ENCODE measurements around the gene FAM20C.

The FAM20C gene

DNA sequence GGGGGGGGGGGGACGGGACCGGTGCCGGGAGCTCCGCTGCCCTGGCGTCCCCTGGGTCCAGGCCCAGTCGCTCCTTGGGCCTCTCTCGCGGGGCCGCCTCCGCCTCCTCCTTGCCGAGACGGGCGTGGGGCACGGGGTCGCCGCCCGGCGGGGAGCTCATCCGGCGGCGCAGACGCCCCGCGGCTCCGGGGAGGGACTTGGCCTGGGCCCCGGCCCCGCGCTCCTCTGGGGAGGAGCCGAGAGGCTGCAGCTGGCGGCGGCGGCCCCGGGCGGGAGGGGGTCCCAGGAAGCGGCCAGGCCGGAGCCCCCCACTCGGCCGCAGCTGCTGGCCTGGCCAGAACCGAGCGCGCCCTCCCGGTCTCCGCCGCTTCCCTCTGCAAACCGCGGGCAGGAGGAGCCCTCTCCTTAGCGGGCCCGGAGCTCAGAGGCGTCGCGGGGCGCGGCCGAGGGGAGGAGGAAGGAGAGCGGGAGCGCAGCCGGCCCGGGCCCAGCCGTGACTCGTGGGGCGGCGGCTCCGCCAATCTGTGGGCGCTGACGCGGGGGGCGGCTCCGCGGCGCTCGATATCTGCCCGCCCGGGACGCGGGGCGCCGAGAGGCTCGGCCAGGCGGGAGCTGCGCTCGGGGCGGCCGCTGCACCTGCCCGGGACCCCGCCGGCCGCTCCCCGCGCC, at the start of gene FAM20C:
Gene FAM20C (plus strand): TSS at position 591 of the 669 bp plus-strand sequence. CDS start 629 bp downstream, outside the sequence.
- DNase-seq = peak; percentile 70

DNA sequence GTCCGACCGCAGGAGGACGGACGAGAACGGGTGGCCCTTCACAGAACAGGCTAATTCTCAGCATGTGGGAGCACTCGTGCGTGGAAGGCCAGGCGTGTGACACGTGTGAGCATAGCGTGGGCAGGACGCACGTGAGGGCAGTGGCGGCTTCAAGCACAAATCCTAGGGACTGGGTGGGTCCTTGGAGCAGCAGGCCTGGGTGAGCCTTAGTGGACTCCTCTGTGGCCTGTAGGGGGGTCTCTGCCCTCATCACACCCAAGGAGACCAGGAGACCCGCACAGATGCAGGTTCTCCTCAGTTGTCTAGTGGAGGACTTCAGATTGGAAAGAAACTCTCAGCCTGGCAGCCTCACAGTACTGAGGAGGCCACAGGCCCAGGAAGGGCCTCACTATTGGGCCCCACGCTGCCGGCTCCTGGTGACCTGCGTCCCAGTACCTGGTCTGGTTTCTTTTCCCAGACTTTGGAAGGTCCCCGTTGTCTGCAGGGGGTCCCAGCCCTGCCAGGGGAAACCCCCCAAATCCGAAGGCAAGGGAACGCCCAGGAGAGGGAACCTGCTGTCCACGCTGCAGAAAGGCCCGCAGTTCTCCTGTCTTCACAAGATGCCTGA, 49.1 kb upstream of the FAM20C start:
- DNase-seq = no peak

DNA sequence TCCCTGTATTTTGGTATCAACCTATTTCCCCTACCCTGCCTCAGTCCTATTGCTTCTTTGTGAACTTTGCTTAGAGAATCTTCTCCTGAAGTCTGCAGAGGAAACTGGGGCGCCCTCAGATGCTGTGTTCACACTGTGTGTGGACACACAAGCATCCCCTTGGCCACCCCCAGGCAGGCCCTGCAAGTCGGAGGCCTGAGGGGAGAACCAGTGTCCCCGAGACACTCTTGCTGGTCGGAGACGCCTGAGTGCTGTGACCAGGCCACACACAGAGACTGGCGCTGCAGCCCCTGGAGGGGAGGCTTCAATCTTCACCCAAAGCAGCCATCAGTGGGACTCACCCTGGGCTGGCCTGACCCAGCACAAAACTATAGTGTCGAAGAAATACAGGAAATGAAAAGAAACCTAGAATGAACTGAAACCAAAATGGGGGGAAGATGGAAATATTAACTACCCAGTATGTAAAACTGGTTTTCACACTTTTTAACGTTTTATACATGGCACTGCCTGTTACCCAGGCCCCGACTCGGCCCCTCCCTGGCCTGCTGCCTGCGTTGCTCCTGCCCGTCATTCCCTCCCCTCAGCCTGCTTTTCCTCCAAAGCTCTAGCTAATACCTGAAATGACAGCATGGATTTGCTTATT, 48.4 kb upstream of the FAM20C start:
- DNase-seq = no peak

DNA sequence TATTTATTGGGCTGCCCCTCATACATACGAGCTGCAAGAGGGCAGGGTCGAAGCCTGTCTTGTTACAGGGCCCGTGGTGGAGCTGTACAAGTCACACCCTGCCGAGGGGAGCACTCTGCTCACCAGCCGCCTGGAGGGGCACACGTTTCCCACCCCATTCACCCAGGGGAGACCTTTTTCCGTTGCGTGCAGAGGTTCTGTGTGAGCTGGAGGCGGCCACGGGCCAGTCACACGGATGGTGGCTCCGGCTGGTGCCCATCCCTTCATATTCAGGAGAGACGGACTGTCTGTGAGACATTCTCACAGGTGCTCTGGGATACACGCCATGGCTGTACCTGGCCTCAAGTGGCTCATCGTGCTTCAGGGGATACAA, 47.9 kb upstream of the FAM20C start:
- DNase-seq = no peak

DNA sequence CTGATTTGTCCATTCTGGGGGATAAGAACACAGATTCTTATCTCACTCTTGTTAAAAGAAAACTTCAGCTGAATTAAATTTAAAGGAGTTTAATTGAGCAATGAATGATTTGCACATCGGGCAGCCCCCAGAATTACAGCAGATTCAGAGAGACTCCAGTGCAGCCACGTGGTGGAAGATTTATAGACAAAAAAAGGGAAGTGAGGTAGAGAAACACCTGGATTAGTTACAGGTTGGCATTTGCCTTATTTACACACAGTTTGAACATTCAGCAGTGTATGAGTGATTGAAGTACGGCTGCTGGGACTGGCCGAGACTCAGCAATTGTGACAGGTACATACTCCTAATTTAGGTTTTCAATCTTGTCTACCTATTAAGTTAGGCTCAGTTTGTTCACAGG, 46.5 kb upstream of the FAM20C start:
- no peak for DNase-seq

DNA sequence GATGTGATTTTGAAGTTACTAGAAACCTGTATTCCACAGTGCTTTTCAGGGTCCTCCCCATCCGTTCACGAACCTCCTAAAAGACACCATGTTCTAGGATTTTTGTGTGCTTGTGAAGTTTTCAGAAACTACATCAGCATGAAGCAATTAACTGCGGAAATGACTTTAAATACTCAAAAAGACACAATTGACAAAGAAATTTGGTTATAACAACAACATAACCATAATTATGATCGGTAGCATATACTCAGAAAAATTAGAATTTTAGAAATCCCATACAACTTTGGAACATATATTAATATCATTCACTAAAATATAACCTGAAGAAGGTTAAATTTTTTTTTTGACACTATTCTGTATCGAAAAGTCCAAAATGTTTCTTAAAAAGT, 43.8 kb upstream of the FAM20C start:
- no peak for DNase-seq

DNA sequence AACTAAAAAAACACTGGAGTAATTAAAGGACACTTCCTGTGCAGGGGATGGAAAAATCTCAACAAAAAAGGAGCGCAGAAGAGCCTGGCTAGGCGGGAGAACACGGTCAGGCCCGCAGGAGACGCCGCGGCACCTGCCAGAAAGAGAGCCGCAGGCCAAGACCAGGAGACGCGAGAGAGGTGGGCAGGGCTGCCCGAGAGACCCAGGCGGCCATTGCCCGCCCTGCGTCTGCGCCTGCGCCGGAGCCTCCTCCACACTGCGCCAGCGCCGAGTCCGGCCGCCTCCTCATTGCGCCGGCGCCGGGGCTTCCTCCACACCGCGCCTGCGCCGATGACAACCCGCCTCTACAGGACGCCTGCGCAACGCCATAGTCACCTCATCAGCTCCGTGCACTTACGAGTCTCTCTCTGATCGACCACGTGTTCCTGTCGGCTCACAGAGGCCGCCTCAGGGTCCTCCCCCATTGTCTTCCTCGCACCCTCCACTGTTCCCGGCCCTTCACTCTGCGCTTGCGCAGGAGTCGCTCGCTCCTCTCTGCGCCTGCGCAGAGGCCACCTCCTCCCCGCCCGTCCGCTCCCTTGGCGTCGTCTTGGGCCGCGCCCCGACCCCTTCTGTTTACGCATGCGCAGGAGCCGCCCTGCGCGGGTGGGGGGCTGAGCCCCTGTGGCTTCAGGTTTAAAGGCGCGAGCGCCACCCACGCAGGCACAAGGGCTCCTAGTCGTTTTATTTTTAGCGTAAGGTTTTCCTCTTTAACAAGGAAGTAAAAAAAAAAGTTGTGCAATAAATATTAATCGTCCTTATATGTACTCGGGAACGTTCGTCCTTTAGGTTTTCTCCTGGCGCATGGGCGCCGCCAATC, 43.2 kb upstream of the FAM20C start:
- DNase-seq = peak; percentile 98

DNA sequence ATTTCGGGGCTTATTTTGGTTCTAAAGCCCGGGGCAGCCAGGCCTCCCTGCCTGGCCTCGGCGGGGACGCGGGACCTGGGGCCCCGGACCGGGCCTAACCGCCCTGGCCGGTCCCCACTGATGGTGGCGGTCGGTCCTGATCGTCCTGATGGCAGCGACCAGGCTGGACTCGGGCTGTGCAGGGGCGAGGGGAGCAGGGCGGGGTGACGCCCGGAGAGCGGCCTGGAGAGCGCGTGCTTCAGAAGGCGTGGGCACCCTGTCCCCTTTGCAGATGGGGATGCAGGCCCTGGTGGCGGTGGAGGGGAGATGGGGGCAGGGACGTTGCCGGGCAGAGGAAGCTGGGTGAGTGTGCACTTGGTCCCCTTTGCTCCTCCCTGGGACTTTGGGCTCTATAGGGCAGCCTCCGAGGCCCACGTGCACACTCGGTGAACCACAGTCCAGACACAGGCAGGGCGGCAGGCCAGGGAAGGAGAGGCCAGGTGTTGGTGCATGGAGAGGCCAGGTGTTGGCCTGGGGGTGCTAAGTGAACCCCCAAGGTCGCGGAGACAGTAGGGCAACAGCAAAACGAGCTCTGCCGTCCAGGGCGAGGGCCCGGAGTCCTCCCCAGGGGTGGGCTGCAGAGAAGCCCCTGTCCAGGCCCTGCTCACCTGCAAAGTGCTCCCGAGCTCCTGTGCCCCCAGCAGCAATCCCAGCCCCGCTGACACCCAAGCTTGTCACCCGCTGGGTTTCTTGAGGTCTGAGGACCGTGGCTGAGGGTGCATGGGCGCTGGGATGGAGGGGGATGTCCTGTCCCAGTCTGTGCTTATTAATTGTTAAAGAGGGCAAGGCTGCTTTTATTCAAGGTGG, 42.4 kb upstream of the FAM20C start:
- DNase-seq = no peak

DNA sequence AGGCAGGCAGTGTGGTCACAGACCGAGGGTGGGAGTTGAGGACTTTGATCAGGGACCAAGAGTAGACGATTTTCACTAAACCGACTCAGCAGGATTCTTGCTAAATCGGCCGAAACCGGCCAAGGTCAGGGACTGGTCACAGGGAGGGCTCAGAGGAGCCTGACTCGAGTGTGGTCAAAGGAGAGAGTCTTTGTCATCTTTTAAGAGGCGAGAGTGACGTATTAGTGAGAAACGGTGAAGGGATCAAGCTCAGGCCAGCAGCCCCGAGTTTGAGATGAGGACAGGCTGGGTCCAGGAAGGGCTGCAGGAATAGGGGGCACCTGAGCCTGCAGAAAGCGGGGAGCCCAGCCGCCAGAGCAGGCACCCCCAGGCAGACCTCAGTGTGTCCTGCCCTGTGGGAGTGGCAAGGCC, 41.6 kb upstream of the FAM20C start:
- no peak for DNase-seq

DNA sequence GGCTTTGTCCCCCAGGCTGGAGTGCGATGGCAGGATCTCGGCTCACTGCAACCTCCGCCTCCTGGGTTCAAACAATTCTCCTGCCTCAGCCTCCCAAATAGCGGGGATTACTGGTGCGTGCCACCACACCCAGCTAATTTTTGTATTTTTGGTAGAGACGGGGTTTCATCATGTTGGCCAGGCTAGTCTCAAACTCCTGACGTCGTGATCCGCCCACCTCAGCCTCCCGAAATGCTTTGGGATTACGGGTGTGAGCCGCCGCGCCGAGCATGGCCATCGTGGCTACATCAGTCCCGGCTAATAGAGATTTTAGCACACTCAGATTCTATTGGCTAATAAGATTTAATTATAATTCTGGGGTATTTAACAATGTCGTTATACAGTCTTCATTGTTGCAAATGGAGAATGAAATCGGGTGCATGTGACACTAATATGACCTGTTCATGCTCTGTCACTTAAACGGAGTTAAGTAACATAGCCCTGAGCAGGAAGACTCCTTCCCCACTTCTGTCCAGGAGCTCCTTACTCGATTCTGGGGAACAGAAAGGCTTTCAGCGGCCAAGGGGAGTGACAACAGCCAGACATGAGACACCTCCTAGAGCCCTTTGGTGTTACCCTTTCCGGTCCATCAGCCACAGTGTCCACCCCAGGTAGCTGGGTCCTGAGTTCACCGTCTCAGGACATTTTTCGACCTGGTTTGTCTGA, 40.9 kb upstream of the FAM20C start:
- no peak for DNase-seq

DNA sequence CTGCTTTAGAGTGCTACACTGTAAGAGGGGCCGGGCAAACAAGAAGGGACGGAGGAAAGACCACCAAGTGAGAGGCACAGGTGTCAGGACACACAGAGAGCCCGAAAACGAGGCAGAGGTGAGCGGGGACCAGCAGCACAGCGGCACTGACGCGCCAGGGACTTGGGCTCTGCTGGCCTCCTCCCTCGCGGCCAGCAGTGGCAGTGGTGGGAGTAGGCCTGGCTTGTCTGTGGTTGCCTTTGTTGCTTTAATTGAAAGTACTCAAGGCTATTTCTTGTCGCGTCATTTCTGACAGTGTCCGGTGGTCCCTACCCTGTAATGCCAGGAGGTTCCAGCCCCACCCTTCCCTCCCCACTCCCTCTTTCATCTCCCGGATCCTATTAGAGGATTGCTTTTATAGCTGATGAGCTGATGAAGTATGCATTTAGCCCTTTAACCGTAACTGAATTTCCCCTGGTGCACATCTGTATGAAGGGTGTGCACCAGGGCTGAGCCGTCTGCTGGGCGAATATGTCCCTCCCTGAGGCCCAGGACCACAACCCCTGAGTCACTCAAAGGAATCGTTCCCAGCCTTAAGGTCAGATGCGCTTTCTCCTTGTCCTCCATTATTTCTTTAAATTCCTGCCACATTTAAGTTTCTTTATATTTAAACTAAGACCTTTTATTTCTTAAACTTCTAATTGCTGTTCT, 39.5 kb upstream of the FAM20C start:
- DNase-seq = no peak

DNA sequence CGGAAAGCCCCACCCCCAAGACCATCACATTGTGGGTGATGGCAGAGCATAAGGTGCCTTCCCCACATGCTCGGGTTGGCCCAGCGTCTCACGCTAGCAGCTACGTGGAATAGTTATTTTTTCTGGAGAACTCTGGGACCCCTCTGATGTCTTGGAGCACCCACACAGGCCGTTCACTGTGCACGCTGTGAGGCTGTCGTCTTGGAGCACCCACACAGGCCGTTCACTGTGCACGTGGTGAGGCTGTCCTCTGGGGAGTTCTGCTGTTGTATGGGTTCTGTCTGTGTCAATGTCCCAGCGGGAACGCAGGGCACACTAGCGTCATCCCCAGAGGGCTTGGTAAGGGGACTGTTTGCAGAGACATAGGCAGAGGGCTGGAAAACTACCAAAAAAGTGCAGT, 38.8 kb upstream of the FAM20C start:
- no peak for DNase-seq

DNA sequence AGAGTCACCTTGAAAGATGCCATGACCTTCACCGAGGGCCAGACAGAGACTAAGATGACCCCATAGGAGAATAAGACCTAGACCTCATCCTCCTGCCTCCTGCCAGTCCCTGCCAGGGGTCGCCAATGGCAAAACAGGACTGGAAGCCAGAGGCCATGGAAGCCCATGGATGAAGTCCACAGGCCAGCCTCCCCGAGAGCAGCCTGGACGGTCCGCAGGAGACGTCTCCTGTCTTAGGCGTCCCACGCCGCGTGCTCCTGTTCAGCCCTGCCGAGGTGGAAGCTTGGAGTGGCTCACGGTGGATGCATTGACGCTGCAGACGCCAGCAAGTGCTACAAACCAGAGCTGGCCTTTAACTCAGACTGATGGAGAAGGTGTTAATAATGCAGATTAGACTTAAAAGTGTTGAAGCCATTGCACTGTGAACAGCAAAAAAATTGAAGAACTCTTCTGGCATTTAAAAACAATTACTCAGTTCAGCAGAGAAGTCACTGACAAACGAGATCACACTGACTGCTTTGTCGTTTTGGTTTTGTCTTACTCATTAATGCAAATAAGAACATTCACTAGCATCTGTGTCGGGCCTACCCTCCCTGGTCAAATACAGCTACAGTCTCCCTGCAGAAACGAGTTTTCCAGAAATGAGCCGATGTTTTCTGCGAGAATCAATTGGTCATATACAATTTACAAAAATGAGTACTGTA, 38.1 kb upstream of the FAM20C start:
- DNase-seq = no peak

DNA sequence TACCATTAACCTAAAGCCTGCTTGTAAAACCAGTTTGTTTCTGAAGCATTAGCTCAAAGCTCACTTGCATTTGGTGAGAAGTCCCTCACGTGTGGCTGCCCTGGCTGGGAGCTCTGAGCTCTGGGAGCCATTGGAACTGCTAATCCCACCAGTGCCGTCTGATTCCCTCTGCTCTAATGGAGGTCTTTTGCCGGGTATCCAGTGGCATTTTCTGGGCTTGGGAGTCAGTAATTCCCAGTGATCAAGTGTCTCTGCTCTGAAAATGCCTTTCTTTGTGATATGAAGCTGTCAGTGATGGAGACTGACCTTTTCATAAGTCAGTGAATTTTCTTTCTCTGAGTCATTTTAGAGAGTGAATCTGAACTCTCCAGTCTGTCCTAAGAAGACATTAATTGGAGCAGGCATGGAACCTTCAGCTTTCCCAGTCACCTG, 36.9 kb upstream of the FAM20C start:
- DNase-seq = no peak

DNA sequence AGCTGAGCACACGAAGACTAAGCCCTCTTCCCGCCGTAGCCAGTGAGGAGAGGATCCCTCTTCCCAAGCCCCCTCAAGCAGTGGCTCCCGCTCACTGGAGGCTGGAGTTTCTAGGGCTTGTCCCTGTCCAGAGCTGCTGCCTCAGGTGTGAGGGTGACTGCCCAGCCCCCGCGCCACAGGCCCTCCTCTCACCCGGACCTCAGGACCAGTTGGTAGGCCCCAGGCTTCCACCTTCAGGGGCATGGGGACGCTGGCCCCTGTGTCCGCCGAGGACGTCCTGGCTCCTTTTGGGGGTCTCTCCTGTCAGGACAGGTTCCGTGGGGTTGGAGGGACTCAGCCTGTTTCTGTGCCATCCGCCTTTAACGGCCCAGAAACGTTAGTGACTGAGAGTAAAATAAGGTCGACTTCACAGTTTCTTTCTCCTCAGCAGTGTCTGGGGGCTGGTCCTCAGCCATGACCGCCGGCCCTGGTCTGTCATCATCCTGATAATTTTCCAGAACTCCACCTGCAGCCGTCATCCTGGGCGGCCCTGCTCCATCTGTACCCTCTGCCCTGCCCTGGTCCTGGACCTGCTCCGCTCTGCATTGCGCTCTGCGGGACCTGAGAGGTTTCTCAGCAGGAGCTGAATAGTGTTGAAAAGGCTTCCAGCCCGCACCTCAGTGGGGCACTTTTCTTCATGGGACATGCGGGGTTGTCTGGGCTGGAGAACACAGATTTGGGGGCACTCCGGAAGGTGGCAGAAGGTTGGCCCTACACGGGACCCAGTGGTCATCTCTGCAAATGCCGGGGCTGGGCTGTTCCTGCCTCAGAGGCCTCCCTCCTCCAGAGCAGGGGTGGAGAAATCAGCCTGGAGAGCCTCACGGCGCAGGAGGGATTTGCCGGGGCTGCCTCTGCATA, 36.0 kb upstream of the FAM20C start:
- DNase-seq = no peak

DNA sequence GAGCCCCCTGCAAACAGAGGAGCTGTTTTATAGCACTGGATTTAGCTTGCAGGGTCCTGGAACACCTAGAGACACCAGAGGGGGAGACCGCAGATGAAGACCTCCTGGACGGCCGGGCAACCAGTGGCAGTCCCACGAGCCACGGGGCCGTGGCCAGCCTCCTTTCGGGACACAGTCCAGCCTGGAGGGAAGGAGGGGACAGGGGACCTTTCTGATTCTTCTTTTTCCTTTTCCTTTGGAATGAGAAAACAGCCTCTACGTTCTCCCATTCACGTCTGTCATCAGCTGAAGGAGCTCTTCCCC, 35.4 kb upstream of the FAM20C start:
- no peak for DNase-seq

DNA sequence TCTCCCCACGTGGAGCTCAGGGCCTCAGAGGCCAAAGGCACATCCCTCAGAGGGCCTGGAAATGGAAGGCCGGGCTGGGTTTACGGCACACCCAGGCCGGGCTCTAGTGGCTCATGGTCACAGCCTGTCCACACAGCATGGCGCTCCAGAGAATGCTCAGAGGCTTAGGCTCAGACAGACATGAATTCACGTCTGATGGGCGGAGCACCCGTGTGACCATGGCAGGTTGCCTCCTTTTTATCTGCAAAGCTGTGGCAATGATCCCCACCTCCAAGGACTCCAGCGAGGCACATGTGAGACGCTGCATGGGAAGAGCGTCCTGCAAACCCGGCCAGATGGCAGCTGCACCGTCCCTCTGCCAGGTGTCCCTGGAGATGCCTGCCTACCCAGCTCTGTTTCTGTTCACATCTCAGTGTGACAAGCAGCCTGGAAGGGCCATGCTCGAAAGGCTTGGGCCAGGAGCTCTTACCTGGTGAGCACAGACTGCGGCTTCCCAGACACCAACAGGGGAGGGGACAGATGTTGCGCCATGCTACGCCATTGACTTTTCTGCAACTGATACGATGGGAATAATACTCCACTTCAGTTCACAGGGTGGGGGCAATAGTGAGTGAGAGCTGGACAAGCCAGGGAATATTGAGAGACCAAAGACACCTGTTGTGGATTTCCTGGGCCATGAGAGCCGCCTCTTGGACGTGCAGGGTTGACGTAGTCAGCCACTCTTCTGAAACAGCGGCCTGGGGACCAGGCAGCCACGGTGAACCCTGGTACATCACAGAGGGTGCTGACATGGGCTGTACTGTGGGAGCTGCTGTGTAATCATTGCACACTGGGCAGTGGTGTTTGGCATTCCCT, 34.4 kb upstream of the FAM20C start:
- DNase-seq = no peak

DNA sequence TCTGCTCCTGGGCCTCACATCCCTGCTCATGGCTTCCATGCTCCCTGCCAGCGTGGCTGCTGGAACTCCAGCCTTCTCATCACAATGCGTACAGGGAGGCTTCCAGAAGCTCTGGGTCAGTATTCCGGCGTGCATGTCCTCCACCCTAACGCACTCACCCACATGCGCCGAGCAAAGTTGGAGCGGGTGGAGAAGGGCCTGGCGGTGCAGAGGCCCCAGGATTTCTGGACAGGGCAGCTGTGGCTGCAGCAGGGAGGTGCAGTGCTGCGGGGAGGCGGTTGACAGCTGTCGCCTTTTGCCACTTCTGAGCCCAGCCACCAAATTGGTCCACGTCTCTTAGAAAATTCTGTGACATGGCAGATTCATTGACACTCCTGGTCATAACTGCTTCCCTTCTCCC, 33.6 kb upstream of the FAM20C start:
- no peak for DNase-seq

All from islet precursor cell (in vitro differentiated cells).